Vagina (tissue), 2 donors: ENCODE measurements around the gene WNT7B.

Experiments
- CTCF ChIP-seq, 3 experiments: fragments of 450-650 bp in 2 of 3; fragments of 200-600 bp in 1 of 3; sonication (generic) in 1 of 3; IDR thresholded peaks; one replicate each; pipeline ENCODE4 v1.5.1; 2017 to 2019; ENCODE audit warnings: antibody characterized with exemption in 3 of 3, mild to moderate bottlenecking in 2 of 3, moderate library complexity in 2 of 3
- POLR2A ChIP-seq, 2 donors: fragments of 450-650 bp; IDR thresholded peaks; one replicate each; pipeline ENCODE4 v1.6.1; 2017; ENCODE audit warnings: antibody characterized with exemption in 2 of 2, mild to moderate bottlenecking in 2 of 2, moderate library complexity in 2 of 2
- POLR2AphosphoS5 ChIP-seq, 2 donors: sonication (generic); formaldehyde crosslinking; IDR thresholded peaks; one replicate each; pipeline ENCODE4 v1.9.0; 2017; ENCODE audit warnings: antibody characterized with exemption in 2 of 2, mild to moderate bottlenecking in 2 of 2, low read depth in 1 of 2; ENCODE audit not compliant: insufficient read depth in 1 of 2

DNA sequence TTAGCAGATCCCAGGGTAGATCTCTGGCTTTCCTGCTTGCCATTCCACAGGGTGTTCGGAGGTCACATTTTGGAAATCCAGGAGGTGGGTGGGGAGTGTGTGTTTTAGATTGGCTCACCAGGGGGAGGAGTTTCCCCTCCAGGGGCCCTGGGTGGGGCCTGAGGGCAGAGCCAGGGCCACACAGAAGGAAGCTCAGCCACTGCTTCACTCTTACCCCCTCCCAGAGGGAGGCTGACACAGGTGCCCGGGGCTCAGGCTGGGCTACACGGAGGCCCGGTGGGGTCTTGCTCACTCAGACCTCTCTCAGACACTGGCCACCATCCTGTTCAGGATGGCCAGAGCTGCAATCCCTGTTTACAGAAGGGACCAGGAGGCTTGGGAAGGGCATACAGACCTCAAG, 2.5 kb downstream of the WNT7B start:
- TF ChIP-seq POLR2AphosphoS5 (IDR thresholded peaks at IDR 0.05; ENCODE audit: insufficient read depth in 1 of 2, low read depth in 1 of 2) = no peak
- TF ChIP-seq POLR2A (IDR thresholded peaks at IDR 0.05) = no peak
- TF ChIP-seq CTCF (IDR thresholded peaks at IDR 0.05) = no peak
